Measurements from ENCODE around the gene OR6Q1. TPM values are rescaled to one million over a fixed set of nuclear protein-coding genes. Genes with fewer than 3 reads are reported as not detected.

The OR6Q1 gene
- polyA plus RNA-seq, 1 donor: not detected

DNA sequence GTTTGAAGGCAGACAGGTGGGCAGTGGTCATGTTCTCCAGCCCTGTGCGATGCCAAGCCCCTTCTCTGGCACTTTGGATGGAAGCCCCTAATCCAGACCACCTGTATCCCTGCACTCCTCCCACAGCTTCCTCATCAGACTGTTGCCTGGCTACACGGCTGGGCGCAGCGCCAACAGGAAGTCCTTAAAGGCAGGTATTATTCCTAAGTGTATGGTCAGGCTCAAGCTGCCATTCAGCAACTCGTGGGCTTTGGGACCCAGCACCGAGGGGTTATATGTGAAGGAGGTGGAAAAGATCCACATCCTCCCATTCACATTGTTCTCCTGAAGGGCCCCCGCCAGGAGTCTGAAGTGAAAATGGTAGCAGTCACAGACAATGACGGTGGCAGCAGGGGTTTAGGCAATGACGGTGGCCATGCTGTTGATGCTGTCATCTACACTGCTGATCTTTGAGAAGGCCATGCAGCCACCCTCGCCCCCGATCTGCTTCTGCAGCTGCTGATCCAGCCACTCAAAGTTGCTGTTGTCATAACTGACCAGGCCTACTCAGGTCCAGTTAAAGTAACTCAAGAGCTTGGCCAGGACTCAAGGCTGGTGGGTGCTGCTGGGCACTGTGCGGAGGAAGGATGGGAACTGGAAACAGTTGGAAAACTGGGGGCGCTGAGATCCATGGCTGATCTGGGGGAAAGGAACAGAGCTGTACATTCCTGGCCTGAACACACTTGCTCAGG lies 27.7 kb downstream of the OR6Q1 start:
- no peak for DNase-seq (ENCODE audit: low read depth)

- no peak for DNase-seq (ENCODE audit: low read depth)
These were observed 28.2 kb downstream of the OR6Q1 start for GRCh38 chr11:58059007-58059350.

DNA sequence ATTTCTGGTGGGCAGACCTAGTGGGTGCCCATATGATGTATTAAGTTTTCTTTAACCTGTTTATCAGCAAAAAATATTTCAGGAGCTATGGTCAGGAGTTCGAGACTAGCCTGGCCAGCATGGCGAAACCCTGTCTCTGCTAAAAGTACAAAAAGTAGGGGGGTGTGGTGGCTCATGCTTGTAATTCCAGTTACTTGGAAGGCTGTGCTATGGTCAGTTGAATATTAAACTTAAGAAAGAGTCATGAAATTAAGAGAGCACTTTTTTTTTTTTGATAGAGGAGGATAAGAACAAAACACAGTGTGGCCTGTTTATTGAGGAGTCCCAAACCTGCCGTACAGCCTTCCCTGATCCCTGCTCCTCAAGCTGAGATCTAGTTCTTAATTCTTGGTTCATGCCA lies 29.8 kb downstream of the OR6Q1 start:
- no peak for DNase-seq (ENCODE audit: low read depth)

DNA sequence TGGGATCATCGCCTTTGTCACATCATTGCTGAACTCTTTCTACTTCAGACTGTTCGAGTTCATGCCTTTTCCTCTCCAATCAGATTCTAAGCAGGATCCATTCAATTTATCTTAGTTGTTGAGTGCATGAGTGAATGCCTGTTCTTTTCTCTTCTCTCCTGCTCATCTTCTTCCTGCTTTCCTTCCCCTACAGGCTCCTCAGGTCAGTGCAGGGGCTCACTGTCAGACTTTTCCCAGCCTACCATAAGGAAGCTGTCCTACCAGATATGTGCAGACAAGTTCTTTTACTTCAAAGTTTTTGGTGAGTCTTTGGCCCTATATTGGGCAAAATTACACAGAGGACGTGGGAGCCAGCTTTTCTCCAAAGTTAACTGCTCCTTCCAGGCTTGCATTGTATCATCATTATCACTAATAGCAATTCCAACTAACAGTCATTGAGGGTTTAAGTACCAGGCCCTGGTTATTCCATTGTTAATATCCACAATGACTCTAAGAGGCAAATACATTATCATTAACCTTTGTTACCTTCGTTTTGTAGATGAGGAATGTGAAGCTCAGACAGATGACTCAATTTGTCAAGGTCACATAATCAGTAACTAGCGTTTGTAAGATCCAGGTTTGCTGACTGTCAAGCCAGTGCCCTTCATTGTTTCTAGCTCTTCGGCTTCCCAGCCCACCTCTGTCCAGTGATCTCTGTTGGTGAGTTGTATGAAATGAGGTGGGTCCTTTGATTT lies 30.4 kb downstream of the OR6Q1 start:
- no peak for DNase-seq (ENCODE audit: low read depth)

DNA sequence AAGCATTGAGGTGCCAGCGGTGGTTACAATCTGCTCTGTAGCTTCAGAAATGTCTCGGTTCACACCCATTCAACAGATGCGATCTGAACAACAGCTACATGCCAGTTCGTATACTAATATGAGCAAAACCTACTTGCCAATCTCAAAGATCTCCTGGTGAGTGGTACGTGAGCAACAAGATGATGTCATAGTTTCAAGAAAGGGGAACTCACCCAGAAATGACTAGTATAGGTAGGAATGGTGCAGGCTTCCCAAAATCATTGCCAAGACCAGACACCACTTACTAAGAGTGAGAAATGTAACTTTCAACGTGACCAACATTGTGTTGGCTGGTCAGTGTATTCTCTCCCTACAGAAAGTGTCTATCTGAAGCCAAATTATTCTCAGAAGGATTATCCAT lies 31.1 kb downstream of the OR6Q1 start:
- DNase-seq (ENCODE audit: low read depth): no peak

GRCh38 chr11:58067685-58068084 lies 36.9 kb downstream of the OR6Q1 start:
- DNase-seq (ENCODE audit: low read depth): no peak

DNA sequence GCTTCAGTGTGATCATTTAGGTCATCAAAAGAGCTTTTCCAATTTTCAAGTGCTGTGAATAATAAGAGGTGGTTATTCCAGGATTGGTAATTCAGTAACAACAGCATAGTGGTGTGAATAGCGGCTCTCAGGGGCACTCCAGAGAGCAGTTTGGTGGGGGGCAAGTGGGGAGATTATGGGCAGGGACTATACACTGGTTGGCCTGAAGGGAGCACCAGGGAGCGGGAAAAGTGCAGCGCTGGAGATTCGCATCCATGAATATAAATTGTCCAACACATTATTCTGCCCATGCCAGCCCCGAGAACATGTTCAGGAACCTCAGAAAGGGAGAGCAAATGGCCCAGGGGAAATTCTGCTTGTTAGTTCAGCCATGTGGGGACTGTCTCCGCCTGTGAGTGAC lies 37.9 kb downstream of the OR6Q1 start:
- DNase-seq (ENCODE audit: low read depth): no peak

- DNase-seq (ENCODE audit: low read depth): no peak
These were observed 39.8 kb downstream of the OR6Q1 start for GRCh38 chr11:58070585-58070984.

DNA sequence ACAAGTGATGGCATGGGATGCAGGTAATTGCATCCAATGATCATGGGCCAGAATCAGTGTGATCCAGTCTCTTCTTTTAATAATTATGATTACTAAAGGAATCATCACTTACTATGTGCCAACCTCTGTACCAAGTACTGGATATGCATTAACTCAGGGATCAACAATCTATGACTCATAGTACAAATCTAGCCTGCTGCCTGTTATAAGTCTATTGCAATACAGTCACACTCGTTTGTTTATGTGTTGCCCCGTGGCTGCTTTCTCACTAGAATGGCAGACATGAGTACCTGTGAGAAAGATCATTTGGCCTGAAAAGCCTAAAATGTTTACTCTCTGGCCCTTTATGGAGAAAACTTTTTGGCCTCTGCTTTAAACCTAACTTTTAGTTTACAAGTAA lies 45.0 kb downstream of the OR6Q1 start:
- no peak for DNase-seq (ENCODE audit: low read depth)

Other genes with a start within 250 kb of the OR6Q1 start
- not detected for gene OR9Q1, start 7.1 kb upstream of the OR6Q1 start, polyA plus RNA-seq (ENCODE audit: insufficient read length)
- gene OR9I1, start 94.6 kb downstream of the OR6Q1 start, polyA plus RNA-seq (ENCODE audit: insufficient read length): not detected
- not detected for gene OR9Q2, start 158.1 kb downstream of the OR6Q1 start, polyA plus RNA-seq (ENCODE audit: insufficient read length)
- gene OR1S2, start 173.2 kb downstream of the OR6Q1 start, polyA plus RNA-seq (ENCODE audit: insufficient read length): not detected
- not detected for gene OR1S1, start 181.8 kb downstream of the OR6Q1 start, polyA plus RNA-seq (ENCODE audit: insufficient read length)
- gene OR10Q1, start 198.0 kb downstream of the OR6Q1 start, polyA plus RNA-seq (ENCODE audit: insufficient read length): not detected
- gene OR10W1, start 237.3 kb downstream of the OR6Q1 start, polyA plus RNA-seq (ENCODE audit: insufficient read length): not detected

All from forelimb muscle (tissue), 1 donor.